Measurements from ENCODE around the gene TBXA2R.

DNA sequence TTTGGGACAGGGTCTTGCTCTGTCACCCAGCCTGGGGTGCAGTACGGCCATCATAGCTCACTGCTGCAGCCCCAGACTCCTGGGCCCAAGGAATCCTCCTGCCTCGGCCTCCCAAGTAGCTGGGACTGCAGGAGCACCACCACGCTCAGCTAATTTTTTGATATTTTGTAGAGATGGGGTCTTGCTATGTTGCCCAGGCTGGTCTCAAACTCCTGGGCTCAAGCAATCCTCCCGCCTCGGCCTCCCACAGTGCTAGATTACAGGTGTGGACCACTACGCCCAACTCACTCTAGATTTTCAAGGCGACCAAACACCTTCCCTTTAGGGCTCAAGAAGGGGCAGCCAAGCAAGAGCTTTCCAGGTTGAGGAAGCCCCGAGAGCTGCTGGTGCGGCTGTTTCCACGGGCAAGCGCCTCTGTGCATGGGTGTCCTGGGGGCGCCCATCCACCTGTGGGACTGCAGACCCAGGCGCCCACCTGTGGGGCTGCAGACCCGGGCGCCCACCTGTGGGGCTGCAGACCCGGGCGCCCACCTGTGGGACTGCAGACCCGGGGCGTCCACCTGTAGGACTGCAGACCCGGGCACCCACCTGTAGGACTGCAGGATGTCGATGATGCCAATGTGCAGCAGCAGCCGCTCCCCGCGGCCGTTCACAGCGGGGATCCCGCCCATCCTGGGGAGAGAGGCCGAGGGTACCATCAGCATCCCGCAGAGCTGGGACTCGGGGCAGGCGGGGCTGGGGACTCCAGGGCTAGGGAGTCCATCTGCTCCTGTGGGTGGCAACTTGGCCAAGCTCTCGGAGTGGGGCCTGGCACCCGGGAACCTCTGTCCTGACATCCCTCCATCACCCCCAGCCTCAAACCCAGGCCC lies 41.6 kb upstream of the TBXA2R start:
- TF ChIP-seq, protein P1, sequence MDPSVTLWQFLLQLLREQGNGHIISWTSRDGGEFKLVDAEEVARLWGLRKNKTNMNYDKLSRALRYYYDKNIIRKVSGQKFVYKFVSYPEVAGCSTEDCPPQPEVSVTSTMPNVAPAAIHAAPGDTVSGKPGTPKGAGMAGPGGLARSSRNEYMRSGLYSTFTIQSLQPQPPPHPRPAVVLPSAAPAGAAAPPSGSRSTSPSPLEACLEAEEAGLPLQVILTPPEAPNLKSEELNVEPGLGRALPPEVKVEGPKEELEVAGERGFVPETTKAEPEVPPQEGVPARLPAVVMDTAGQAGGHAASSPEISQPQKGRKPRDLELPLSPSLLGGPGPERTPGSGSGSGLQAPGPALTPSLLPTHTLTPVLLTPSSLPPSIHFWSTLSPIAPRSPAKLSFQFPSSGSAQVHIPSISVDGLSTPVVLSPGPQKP (IDR thresholded peaks at IDR 0.05; ENCODE audit: borderline replicate concordance, low read depth, low read length), result no peak
- TF ChIP-seq, protein P2, sequence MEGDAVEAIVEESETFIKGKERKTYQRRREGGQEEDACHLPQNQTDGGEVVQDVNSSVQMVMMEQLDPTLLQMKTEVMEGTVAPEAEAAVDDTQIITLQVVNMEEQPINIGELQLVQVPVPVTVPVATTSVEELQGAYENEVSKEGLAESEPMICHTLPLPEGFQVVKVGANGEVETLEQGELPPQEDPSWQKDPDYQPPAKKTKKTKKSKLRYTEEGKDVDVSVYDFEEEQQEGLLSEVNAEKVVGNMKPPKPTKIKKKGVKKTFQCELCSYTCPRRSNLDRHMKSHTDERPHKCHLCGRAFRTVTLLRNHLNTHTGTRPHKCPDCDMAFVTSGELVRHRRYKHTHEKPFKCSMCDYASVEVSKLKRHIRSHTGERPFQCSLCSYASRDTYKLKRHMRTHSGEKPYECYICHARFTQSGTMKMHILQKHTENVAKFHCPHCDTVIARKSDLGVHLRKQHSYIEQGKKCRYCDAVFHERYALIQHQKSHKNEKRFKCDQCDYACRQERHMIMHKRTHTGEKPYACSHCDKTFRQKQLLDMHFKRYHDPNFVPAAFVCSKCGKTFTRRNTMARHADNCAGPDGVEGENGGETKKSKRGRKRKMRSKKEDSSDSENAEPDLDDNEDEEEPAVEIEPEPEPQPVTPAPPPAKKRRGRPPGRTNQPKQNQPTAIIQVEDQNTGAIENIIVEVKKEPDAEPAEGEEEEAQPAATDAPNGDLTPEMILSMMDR (conservative IDR thresholded peaks at IDR 0.05; ENCODE audit: low read depth, low read length), result no peak
- TF ChIP-seq MAFK (IDR thresholded peaks at IDR 0.05; ENCODE audit: low read depth, low read length) (no peak), POLR2A (IDR thresholded peaks at IDR 0.05; ENCODE audit: low read depth, low read length) (no peak), CHD1 (IDR thresholded peaks at IDR 0.05; ENCODE audit: low read depth, low read length) (no peak), CEBPB (IDR thresholded peaks at IDR 0.05; ENCODE audit: low read depth, low read length) (no peak)
- TF ChIP-seq, protein P3, sequence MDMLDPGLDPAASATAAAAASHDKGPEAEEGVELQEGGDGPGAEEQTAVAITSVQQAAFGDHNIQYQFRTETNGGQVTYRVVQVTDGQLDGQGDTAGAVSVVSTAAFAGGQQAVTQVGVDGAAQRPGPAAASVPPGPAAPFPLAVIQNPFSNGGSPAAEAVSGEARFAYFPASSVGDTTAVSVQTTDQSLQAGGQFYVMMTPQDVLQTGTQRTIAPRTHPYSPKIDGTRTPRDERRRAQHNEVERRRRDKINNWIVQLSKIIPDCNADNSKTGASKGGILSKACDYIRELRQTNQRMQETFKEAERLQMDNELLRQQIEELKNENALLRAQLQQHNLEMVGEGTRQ (IDR thresholded peaks at IDR 0.05; ENCODE audit: low read depth, low read length), result no peak
